ENCODE data around the gene AGER. TPM values are rescaled to one million over a fixed set of nuclear protein-coding genes. Genes with fewer than 3 reads are reported as not detected.

AGER gene
- total and polyA plus RNA-seq, 9 of the 15 experiments (the other 6 are each of a cell fraction or from before 2014, with no cell fraction given) = 1.2 to 11.5 (median 4.1) TPM

DNA sequence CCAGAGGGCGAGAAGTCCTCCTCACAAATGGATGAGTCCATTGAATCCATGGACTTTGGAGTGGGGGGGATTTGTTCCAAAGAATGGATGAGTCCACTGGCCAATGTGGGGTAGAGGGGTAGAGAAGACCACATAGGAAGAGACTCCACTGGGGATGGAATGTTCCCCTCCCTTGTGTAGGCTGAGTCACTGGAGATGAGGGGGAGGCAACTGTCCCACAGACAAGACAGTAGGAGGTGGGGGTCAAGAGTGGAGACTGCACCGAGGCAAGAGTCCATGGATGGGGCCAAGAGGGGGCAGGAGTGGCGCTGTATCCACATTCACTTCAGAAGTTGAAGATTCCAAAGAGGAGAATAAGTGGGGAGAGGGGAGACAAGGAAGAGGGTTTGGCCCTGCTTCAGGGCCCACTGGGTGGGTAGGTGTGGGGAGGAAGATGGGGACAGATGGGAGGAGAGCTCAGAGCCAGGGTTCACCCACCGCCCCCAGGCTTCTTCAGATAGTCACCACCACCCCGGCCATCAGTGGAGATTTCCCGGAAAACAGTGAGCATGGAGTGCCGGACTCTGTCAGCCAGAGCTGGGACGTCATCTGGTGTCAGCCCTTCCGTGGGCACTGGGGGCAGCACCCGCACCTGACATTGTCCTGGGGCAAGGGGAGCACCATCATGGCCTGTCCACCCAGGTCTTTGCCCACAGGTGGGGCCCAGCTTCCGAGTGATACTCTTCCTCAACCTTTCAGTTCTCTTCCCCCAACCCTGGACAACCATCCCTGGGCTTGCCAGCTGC, 15.1 kb downstream of the AGER start (continued):
- TF ChIP-seq, protein P1, sequence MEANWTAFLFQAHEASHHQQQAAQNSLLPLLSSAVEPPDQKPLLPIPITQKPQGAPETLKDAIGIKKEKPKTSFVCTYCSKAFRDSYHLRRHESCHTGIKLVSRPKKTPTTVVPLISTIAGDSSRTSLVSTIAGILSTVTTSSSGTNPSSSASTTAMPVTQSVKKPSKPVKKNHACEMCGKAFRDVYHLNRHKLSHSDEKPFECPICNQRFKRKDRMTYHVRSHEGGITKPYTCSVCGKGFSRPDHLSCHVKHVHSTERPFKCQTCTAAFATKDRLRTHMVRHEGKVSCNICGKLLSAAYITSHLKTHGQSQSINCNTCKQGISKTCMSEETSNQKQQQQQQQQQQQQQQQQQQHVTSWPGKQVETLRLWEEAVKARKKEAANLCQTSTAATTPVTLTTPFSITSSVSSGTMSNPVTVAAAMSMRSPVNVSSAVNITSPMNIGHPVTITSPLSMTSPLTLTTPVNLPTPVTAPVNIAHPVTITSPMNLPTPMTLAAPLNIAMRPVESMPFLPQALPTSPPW (CRISPR knock-in tag; IDR thresholded peaks at IDR 0.05) = peak; percentile 88
- peak; percentile 43; the same call in 1 of the 2 replicates for TF ChIP-seq LEF1 (IDR thresholded peaks at IDR 0.05)
- TF ChIP-seq, protein P2, sequence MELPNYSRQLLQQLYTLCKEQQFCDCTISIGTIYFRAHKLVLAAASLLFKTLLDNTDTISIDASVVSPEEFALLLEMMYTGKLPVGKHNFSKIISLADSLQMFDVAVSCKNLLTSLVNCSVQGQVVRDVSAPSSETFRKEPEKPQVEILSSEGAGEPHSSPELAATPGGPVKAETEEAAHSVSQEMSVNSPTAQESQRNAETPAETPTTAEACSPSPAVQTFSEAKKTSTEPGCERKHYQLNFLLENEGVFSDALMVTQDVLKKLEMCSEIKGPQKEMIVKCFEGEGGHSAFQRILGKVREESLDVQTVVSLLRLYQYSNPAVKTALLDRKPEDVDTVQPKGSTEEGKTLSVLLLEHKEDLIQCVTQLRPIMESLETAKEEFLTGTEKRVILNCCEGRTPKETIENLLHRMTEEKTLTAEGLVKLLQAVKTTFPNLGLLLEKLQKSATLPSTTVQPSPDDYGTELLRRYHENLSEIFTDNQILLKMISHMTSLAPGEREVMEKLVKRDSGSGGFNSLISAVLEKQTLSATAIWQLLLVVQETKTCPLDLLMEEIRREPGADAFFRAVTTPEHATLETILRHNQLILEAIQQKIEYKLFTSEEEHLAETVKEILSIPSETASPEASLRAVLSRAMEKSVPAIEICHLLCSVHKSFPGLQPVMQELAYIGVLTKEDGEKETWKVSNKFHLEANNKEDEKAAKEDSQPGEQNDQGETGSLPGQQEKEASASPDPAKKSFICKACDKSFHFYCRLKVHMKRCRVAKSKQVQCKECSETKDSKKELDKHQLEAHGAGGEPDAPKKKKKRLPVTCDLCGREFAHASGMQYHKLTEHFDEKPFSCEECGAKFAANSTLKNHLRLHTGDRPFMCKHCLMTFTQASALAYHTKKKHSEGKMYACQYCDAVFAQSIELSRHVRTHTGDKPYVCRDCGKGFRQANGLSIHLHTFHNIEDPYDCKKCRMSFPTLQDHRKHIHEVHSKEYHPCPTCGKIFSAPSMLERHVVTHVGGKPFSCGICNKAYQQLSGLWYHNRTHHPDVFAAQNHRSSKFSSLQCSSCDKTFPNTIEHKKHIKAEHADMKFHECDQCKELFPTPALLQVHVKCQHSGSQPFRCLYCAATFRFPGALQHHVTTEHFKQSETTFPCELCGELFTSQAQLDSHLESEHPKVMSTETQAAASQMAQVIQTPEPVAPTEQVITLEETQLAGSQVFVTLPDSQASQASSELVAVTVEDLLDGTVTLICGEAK (IDR thresholded peaks at IDR 0.05) = no peak
- TF ChIP-seq, protein P2 (CRISPR knock-in tag; IDR thresholded peaks at IDR 0.05) = no peak
- no peak for TF ChIP-seq SMAD1 (IDR thresholded peaks at IDR 0.05; ENCODE audit: low read depth, low read length, partially characterized antibody)
- peak; percentile 28; the same call in 1 of the 2 replicates for TF ChIP-seq HDGF (IDR thresholded peaks at IDR 0.05)
- TF ChIP-seq JUN (IDR thresholded peaks at IDR 0.05; ENCODE audit: borderline replicate concordance, low read depth, low read length) = 0 out of 2 replicates have a peak, but pooled peaks have one; percentile 45
- TF ChIP-seq JUN (CRISPR knock-in tag; IDR thresholded peaks at IDR 0.05; ENCODE audit: borderline replicate concordance) = no peak
- TF ChIP-seq KLF16 (IDR thresholded peaks at IDR 0.05) = peak; percentile 12; the same call in 1 of the 2 replicates
- TF ChIP-seq CREM (IDR thresholded peaks at IDR 0.05; ENCODE audit: low read depth) = peak; percentile 35; the same call in 1 of the 2 replicates
- TF ChIP-seq ARID1B (IDR thresholded peaks at IDR 0.05) = peak; percentile 78
- no peak for TF ChIP-seq ARHGAP35 (IDR thresholded peaks at IDR 0.05; ENCODE audit: partially characterized antibody)
- no peak for TF ChIP-seq NCOA1 (IDR thresholded peaks at IDR 0.05; ENCODE audit: low read depth)
- TF ChIP-seq, protein P3, sequence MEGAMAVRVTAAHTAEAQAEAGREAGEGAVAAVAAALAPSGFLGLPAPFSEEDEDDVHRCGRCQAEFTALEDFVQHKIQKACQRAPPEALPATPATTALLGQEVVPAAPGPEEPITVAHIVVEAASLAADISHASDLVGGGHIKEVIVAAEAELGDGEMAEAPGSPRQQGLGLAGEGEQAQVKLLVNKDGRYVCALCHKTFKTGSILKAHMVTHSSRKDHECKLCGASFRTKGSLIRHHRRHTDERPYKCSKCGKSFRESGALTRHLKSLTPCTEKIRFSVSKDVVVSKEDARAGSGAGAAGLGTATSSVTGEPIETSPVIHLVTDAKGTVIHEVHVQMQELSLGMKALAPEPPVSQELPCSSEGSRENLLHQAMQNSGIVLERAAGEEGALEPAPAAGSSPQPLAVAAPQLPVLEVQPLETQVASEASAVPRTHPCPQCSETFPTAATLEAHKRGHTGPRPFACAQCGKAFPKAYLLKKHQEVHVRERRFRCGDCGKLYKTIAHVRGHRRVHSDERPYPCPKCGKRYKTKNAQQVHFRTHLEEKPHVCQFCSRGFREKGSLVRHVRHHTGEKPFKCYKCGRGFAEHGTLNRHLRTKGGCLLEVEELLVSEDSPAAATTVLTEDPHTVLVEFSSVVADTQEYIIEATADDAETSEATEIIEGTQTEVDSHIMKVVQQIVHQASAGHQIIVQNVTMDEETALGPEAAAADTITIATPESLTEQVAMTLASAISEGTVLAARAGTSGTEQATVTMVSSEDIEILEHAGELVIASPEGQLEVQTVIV (CRISPR knock-in tag; IDR thresholded peaks at IDR 0.05; ENCODE audit: borderline replicate concordance) = no peak
- TF ChIP-seq ILK (tag; IDR thresholded peaks at IDR 0.05; ENCODE audit: borderline replicate concordance, low read depth) = no peak
- peak; percentile 63 for TF ChIP-seq ATF7 (IDR thresholded peaks at IDR 0.05)
